HG03196 (cell line): Measurements from ENCODE around the gene KCNN1.
"Not testable (repeated sequence)": the region's sequence is repeated elsewhere in the genome, so short reads cannot be mapped to it uniquely, and the experiment has no call there.

Experiments used
- ATAC-seq: cut with Tn5 transposase; IDR thresholded peaks from one replicate; pipeline ENCODE4 v1.9.1; 2021; ENCODE audit not compliant: unreplicated experiment

The KCNN1 gene

DNA sequence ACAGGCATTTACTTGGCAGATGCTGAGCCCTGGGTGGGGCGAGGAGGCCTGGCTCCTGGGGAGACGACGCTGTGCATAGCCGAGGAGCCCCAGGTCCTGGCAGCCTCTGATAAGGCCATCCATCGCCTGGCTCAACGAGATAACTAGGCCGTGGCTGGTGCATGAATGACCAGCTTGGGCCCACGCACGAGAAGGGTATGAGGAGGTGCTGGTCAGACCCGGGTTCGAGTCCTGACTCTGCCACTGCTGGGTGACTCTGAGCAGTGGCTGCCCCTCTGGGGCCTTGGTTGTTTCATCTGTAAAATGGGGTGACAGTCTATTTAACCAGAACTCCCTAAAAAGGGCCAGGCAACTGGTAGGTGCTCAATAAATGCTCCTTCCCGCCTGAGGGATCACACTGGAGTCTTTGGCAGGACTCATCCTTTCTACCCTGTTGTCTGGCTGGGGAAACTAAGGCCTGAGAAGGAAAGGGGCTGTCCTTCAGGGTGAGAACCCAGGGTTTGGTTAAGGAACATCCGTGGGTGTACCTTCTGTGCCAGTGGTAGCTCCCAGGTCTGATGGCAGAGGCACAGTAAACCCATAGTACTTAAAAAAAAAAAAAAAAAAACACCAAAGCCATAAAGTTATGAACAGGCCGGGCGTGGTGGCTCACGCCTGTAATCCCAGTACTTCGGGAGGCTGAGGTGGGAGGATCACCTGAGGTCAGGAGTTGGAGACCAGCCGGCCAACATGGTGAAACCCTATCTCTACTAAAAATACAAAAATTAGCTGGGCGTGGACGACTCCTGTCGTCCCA, 33.0 kb downstream of the KCNN1 start:
- no peak for ATAC-seq

GRCh38 chr19:18000480-18000914, 33.6 kb downstream of the KCNN1 start:
- ATAC-seq = no peak

DNA sequence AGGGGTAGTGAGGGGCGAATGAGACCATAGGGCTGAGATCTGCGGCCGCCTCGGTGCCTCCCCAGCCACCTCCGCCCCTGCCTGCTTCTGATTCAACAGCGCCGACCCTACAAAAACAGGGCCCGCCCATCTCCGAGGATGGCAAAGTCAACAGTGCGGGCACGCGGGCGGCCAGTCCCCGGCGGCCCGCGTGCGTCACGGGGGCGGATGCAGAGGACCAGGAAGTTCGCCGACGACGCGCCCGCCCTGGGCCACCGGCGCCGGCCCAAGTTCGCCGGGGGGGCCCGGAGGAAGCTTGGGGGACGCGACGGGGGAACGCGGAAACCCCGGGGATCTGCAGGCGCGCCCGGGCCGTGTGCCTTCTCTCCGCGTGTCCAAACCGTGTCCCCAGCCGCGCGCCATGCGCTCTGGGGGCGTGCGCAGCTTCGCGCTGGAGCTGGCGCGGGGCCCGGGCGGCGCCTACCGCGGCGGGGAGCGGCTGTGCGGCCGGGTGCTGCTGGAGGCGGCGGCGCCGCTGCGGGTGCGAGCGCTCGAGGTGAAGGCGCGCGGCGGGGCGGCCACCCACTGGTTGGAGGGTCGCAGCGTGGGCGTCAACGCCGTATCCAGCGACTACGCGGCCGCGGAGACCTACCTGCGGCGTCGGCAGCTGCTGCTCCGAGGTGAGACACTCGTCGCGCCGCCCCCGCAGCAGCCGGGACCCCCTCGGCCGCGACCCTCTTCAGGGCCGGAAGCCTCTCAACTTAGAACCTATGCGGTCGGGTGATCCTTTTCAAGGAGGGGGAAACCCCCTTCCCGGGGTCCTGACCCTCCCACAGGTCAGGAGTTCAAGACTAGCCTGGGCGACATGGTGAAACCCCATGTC, 34.2 kb downstream of the KCNN1 start:
- ATAC-seq = peak; percentile 64

GRCh38 chr19:18001777-18002345, 35.0 kb downstream of the KCNN1 start:
- ATAC-seq = no peak

DNA sequence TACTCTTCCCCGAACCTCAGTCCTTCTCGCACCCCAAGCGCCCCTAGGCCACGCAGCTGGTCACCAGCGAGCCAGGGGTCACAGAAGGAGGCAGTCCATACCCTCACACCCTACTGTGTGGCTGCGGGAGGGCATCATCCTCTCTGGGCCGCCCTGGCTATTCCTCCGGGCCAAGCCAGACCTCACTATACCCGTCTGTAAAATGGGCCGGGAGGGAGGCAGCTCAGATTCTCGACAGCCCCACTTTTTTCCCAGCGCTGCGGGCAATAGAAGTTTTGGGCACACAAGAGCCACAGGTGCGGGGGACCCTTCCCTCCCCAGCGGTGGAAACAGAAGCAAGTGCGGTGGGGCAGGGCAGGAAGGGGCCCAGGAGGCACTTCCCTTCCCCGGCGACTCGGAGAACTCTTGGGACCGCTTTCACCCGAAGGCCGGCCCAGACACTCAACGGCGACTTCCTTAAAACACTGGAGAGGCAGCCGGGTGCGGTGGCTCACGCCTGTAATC, 35.5 kb downstream of the KCNN1 start:
- ATAC-seq = no peak

DNA sequence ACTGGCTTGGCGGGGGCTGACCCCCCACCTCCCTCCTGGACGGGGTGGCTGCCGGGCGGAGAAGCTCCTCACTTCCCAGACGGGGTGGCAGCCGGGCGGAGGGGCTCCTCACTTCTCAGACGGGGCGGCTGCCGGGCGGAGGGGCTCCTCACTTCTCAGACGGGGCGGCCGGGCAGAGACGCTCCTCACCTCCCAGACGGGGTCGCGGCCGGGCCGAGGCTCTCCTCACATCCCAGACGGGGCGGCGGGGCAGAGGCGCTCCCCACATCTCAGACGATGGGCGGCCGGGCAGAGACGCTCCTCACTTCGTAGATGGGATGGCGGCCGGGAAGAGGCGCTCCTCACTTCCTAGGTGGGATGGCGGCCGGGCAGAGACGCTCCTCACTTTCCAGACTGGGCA, 38.8 kb downstream of the KCNN1 start:
- not testable (repeated sequence) for ATAC-seq

DNA sequence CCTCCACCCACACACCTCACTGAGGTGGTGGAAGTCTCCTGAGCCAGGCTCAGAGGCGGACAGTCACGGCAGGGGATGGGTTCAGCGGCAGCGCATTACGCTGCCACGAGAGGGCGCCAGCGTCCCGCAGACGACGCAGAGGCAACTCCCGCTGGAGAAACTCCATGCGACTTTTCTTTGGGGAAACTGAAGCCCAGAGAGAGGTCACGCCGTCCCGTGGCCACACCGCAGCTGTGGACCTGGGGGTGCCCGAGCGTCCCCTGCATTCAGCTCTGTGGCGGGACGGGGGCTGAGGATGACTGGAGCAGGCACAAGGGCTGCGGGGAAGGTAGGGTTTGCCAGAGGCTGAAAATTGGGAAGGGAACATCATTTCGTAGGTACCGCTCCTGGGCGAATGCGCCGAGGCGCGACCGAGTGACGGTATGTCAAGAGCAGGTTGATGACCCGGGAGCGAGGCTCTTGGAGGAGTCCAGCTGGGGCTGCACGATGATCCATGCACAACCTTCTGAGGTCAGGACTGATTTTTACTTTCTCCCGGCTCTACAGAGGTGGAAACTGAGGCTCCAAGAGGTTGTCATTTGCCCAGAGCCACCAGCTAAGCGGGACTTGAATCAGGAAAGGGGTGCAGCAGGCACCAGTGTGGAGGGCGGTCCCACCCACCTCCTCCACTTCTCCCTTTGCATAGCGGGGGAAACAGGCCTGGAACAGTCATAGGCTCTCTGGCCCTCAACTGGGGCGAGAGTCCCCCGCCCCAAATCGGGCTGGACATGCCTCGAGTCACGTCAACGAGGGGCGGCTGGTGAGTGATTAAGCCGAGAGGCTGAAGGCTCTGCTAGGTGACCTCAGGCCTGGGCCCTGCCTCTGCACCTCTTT, 40.4 kb downstream of the KCNN1 start:
- ATAC-seq = peak; percentile 54

- ATAC-seq = peak; percentile 53
These were observed 41.2 kb downstream of the KCNN1 start, which contains the start of gene ARRDC2 for GRCh38 chr19:18007917-18008673. ARRDC2 (plus strand) TSS chr19:18008170; CDS start chr19:18008311, 141 bp downstream.

GRCh38 chr19:18008814-18009213, 41.9 kb downstream of the KCNN1 start:
- no peak for ATAC-seq

GRCh38 chr19:18009412-18010066, 42.6 kb downstream of the KCNN1 start:
- ATAC-seq = no peak

DNA sequence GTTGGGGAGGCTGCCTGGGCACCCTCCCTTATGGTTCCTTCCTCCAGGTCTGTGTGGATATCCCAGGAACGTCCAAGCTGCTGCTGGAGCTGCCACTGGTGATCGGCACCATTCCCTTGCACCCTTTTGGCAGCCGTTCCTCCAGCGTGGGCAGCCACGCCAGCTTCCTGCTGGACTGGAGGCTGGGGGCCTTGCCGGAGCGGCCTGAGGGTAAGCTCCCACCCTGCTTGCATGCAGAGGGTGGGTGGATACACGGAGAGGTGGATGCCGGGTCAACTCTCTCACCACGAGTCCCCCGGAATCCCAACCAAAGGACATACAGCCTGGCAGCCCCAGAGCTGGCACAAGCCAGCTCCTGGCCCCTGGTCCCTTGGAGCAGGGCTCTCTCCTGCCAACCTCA, 43.2 kb downstream of the KCNN1 start:
- ATAC-seq = no peak

GRCh38 chr19:18013210-18014111, 46.6 kb downstream of the KCNN1 start:
- no peak for ATAC-seq

- ATAC-seq = no peak
These were observed 47.3 kb downstream of the KCNN1 start for GRCh38 chr19:18014197-18014596.

- no peak for ATAC-seq
These were observed 49.5 kb downstream of the KCNN1 start for GRCh38 chr19:18016209-18016910.

DNA sequence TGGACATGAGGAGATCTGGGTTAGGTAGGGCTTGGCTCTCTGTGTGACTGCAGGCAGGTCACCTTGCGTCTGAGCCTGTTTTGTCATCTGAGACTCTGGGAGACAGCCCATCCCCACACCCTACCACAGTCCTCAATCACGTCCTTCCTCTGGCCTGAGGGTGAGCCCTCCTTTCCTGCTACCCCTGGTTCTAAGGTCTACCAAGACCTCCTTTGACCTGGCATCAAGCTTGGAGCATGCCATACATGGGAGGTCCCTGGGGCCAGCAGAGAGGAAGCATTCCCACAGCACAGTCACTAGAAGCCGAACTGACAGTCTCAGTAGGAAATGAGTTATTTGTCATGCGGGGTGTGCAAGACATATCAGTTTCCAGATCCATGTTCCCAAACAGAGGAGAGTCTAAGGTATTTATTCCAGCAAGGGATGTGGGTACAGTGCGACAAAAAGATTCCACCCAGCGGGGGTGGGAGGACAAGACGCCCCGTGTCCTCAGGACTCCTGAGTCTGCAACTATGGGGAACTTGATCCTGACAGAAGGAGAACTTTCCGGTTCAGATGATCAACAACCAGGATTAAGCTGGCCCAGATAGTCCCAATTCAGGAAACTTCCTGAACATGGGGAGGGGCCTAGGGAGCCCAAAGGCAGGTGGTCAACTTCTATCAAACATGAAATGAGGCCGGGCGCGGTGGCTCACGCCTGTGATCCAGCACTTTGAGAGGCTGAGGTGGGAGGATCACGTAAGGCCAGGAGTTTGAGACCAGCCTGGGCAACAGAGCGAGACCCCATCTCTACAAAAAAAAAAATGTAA, 50.6 kb downstream of the KCNN1 start:
- no peak for ATAC-seq

DNA sequence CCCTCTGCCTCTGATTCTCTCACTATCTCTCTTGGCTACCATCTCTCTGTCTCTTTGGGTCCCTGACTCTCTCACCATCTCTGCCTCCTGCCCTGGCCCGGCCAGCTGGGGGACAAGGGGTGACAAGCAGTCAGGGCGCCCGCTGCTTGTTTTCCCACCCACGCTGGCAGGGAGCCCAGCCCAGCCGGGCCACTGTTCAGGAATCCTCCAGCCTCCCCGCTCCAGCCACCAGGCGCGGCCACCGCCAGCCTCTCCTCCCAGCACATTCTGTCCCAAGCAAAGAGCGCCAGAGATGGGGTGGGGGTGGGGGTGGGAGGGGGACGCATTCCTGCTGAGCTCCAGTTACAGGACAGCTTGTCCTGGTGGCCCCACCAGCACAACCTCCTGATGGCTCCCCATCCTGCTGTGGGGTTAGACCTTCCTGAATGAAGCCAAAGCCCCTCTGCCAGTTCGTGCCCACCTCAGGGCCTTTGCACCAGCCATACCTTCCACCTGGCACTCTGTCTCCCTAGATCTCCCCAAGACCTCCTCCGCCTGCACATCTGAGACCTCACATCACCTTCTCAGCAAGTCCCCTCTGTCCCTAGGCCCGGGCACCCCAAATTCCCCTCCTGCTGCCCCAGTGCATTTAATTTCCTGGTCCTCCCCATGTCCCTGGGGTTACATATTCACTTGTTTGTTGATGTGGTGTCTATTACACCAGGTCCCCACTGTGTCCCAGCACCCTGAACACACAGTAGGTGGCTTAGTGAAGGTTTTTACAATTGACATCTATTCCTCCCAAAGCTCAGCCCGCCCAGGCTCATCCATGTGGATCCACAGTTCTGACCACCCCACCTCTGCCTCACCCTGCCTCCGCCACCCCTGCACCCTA, 53.5 kb downstream of the KCNN1 start:
- ATAC-seq = no peak
